B cell (primary cell): ENCODE measurements around the gene SSUH2.

Source experiments
- EZH2 ChIP-seq: IDR thresholded peaks from 2 replicates; pipeline ENCODE4 v1.6.1; 2012; ENCODE audit warnings: borderline replicate concordance, low read depth, mild to moderate bottlenecking, moderate library complexity, low read length; ENCODE audit not compliant: insufficient read depth, poor library complexity, severe bottlenecking
- TF ChIP-seq, protein P1 (sequence below): fragments of 200-600 bp; IDR thresholded peaks from one replicate; pipeline ENCODE4 v1.8.0; 2022; ENCODE audit warnings: antibody characterized with exemption, mild to moderate bottlenecking

DNA sequence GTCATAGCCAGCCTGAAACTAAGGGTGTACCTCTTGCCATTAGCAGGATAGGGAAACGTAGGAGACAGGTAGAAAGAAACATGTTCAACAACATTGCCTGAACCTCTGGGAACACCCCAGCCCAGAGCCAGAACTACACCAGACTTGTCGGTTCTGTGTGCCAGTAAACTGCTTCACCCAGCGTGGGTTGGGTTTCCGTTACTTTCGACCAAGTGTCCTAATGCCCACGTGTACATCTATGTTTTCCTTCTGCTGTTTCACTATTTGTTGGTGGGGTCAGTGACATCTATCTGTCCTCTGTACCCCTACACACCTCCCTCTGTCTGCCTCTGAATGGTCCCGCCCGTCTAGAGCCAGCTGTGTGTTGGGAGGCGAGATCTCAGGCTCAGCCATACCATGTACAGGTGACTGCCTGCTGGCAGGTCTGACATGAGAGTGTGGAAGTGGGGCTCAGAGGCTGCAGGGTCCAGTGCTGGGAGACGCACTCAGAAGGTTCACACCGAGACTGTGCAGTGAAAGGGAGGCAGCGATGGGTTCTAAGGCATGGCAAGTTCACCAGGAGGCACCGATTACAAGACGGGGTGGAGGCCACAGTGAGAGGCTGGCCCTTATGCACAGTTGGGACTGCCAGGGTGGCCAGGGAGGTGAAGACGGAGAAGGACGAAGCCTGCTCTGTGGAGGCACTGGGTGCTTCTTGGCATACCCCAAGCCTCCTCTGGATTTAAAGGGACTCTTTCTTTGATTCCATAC lies 36.4 kb downstream of the SSUH2 start:
- TF ChIP-seq, protein P1, sequence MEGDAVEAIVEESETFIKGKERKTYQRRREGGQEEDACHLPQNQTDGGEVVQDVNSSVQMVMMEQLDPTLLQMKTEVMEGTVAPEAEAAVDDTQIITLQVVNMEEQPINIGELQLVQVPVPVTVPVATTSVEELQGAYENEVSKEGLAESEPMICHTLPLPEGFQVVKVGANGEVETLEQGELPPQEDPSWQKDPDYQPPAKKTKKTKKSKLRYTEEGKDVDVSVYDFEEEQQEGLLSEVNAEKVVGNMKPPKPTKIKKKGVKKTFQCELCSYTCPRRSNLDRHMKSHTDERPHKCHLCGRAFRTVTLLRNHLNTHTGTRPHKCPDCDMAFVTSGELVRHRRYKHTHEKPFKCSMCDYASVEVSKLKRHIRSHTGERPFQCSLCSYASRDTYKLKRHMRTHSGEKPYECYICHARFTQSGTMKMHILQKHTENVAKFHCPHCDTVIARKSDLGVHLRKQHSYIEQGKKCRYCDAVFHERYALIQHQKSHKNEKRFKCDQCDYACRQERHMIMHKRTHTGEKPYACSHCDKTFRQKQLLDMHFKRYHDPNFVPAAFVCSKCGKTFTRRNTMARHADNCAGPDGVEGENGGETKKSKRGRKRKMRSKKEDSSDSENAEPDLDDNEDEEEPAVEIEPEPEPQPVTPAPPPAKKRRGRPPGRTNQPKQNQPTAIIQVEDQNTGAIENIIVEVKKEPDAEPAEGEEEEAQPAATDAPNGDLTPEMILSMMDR: no peak
- TF ChIP-seq EZH2: no peak
